HT1080 (cell line): ENCODE results near the gene UGT2B28. TPM values are rescaled to one million over a fixed set of nuclear protein-coding genes. Genes with fewer than 3 reads are reported as not detected.
"Not testable (repeated sequence)": the region's sequence is repeated elsewhere in the genome, so short reads cannot be mapped to it uniquely, and the experiment has no call there.

Experiments used
- DNase-seq: peaks from one replicate; pipeline ENCODE4 v3.0.0-alpha.2; 2015; ENCODE audit warnings: low read depth
- polyA plus RNA-seq, 2 experiments: library from polyadenylated mRNA; depleted of rRNA; stranded (reverse); fragments of >200 nt; gene quantifications; 2 replicates each; pipeline ENCODE4 v1.2.3, GENCODE V29; 2015
- total RNA-seq: library from RNA; depleted of rRNA; stranded (reverse); fragments of >200 nt; shearing (Covaris generic); gene quantifications from 2 replicates; pipeline ENCODE4 v1.2.3, GENCODE V29; 2014; rRNA removed

The UGT2B28 gene
- not detected in 2 replicates for total RNA-seq
- not detected in 2 replicates for polyA plus RNA-seq (2015; cell fraction: cytosol; rRNA removed)
- polyA plus RNA-seq (2015; cell fraction: nucleus; rRNA removed) = not detected in 2 replicates

DNA sequence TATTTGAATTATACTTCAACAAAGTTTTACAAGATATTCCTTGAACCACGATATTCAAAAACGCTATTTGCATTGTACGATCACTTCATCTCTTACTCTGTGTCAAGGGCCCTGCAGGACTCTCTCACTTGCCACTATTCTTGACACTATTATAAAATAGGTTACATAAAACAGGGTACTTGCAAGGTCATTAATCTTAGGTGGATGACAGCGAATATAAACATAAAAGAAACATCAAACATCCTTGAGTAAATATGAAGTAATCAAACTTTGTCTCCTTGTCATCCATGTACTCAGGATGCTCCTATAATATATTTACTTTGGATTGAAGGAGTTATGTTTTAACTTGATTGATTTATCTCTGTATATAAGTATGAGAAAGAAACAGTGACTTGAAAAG lies at the start of gene UGT2B28:
Gene UGT2B28 (plus strand): TSS at position 395 of the 400 bp plus-strand sequence. CDS start 26 bp downstream, outside the sequence.
- not testable (repeated sequence) for DNase-seq

- no peak for DNase-seq
Observed at GRCh38 chr4:69239092-69239491, 41.2 kb upstream of the UGT2B28 start.

- DNase-seq = no peak
Observed at GRCh38 chr4:69239557-69240168, 40.6 kb upstream of the UGT2B28 start.

- DNase-seq = not testable (repeated sequence)
Observed at GRCh38 chr4:69240787-69241186, 39.5 kb upstream of the UGT2B28 start.

GRCh38 chr4:69241746-69242145 lies 38.5 kb upstream of the UGT2B28 start:
- DNase-seq = not testable (repeated sequence)

DNA sequence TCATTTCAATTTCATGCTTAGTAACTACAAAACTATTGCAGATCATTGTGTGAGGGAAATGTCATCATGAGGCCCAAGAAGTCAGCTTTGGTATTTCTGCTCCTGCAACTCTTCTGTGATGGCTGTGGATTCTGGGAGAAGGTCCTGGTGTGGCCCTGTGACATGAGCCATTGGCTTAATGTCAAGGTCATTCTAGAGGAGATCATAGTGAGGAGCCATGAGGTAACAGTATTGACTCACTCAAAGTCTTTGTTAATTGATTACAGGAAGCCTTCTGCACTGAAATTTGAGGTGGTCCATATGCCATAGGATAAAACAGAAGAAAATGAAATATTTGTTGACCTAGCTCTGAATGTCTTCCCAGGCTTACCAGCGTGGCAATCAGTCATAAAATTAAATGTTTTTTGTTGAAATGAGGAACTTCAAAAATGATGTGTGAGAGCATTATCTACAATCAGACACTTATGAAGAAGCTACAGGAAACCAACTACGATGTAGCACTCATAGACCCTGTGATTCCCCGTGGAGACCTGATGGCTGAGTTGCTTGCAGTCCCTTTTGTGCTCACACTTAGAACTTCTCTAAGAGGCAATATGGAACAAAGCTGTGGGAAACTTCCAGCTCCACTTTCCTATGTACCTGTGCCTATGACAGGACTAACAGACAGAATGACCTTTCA lies 37.6 kb upstream of the UGT2B28 start:
- DNase-seq = not testable (repeated sequence)

- not testable (repeated sequence) for DNase-seq
Observed at GRCh38 chr4:69250884-69251283, 29.4 kb upstream of the UGT2B28 start.

GRCh38 chr4:69253147-69253772 lies 27.0 kb upstream of the UGT2B28 start:
- not testable (repeated sequence) for DNase-seq

DNA sequence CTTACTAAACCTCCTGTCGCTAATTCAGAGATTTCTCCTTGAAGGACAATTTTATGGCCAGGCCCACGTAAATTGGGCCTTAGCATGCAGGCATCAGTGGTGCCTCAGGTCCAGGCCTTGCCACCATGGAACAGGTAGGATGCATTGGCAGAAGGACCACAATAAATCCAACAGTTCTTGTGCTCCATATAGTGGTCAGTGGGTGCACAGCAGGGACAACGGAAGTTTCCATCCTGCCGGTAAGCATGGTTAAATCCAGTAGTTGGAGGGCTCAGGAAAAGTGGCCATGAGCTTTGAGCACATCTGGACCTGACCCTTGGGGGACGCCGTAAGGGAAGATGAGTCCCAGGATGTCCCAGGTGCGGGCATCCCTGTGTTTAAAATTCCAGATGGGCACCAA lies 11.7 kb upstream of the UGT2B28 start:
- DNase-seq = not testable (repeated sequence)

DNA sequence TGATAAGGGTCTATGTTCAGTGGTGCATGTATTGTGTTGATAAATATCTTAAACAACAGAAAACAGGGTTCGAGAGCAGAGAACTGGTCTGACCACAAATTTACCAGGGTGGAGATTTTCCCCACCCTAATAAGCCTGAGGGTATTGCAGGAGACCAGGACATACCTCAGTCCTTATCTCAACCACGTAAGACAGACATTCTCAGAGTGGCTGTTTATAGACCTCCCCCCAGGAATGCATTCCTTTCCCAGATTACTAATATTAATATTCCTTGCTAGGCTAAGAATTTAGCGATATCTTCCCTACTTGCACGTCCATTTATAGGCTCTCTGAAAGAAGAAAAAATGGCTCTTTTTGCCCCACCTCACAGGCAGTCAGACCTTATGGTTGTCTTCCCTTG lies 16.1 kb downstream of the UGT2B28 start:
- DNase-seq = not testable (repeated sequence)

- not testable (repeated sequence) for DNase-seq
Observed at GRCh38 chr4:69308426-69309033, 28.3 kb downstream of the UGT2B28 start.

DNA sequence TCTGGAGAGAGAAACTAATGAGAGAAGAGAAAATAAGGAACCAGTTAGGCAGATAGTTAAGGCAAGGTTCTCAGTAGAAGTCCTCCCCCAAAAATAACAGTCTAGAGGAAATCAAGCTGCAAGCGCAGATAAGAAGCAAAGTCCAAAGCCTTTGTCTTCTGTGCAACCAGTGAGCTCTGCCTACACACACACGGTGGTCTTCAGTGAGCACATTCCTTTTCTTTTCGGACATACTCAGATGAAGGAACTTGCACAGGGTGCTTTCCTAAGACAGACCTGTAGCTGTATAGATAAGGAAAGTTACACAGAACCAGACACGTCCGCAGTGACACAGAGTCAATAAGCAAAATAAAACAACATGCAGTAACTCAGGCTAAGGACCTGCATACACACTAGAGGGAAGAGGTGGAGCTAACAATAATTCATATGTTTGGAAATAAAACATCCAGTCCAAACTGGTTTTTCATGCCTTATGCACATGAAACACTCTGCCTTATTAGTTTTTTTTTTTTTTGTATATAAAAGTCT lies 29.3 kb downstream of the UGT2B28 start:
- not testable (repeated sequence) for DNase-seq

DNA sequence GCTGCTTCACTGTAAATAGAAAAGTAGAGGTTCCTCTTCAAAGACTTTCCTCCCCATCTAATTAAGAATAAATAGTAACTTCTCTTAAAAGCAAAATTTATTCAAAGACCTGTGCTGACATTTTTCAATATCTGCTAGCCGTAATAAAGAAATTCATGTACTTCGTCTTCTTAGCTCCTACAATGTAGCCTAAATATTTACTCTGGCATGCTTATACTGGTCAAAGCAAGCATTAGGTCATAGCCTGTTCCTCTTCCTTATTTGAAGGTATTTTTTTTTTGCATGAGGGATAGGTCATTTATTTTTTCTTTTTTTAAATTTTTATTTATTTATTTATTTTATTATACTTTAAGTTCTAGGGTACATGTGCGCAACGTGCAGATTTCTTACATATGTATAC lies 30.0 kb downstream of the UGT2B28 start:
- not testable (repeated sequence) for DNase-seq

- DNase-seq = peak; percentile 38
Observed at GRCh38 chr4:69317669-69318298, 37.5 kb downstream of the UGT2B28 start.

GRCh38 chr4:69321153-69321729 lies 41.0 kb downstream of the UGT2B28 start:
- DNase-seq = no peak

DNA sequence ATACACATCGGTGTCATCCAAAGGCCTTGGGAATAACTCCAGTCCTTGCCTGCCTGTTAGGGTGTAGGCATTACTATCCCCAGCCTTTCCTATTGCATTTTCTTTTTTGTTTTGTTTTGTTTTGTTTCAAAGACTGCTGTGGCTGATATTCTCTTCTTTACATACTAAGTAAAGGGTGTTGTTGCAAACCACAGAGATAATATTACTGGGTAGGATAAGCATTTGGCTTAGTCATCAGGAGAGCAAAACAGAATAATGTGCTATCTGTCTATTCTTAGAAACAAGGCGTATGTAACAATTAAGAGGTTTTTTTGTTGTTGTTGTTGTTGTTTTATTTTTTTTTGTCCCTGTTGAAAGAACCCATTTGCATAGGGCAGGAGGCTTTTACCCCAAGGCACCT lies 41.8 kb downstream of the UGT2B28 start:
- DNase-seq = peak; percentile 10

- no peak for DNase-seq
Observed at GRCh38 chr4:69323284-69323683, 43.0 kb downstream of the UGT2B28 start.

DNA sequence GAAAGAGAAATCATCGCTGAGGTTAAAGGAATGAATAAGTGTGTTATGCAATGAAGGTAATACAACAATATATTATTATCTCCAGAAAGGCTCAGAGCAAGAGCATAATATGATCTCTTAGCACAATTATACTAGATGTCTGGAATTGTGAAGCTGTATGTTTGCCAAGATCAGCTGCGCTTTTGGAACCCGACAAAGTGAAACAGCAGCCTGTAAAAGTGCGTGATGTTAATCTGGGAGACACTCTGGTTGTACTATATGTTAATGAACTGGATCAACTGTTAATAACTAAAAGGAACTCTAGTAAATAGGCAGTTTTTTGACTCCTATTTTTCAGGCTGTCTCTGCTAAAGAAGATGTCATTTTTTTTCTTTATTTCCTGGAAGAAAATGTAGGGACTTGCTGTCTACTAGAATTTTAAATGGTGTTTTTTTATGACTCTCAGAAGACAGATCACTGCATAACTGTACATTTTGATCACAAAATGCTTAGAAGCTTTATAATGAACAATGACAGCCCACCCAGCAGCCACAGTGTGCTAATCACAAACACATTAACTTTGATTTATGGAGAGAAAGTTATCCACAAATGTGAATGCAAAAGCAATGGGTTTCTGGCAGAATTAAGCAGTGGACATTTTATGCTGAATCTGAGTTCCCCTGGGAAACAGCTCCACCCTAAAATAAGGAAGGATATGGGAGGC lies 50.2 kb downstream of the UGT2B28 start:
- DNase-seq = no peak

DNA sequence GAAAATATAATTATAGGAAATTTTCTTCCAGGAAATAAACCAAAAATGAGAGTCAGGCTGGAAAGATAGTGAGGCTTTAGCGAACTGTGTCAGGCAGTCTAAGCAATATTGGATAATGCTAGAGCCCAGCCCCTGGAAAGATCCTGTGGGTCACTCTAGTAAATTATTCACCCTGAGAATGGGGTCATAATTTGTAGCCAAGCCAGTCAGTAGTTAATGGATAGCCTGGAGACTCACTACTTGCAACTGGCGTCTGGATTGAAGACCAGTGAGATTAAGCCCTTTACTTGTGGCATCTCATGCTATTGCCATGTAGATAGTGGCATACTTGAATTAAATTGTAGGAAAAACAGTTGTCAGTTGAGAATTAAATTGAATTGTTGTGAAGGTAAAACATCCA lies 51.0 kb downstream of the UGT2B28 start:
- not testable (repeated sequence) for DNase-seq

DNA sequence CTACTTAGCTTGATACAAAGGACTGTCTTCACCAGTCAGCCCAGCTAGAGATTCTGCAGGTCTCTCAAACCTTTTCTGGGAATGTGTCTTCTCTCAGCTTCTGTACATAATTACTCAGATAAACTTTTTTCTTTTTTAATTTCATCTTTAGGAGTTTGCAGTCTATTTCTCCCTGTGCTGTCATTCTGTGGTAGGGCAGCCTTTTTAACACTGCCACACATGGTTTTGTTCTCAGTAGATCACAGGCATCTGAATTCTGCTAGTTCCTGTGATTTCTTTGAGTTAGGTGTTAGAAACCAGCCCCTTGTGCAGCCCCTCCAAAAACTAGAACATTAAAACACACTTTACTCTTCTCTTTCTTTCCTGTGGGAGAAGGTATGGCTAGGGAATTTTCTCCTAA lies 55.2 kb downstream of the UGT2B28 start:
- peak; percentile 9 for DNase-seq
